GM18868 (cell line): ENCODE measurements around the gene C4orf33.
"Not testable (repeated sequence)": the region's sequence is repeated elsewhere in the genome, so short reads cannot be mapped to it uniquely, and the experiment has no call there.

Source experiments
- ATAC-seq: cut with Tn5 transposase; IDR thresholded peaks from one replicate; pipeline ENCODE4 v1.9.1; 2021; ENCODE audit warnings: mild to moderate bottlenecking, moderate library complexity; ENCODE audit not compliant: unreplicated experiment

The C4orf33 gene

GRCh38 chr4:129126614-129127013 lies 30.7 kb downstream of the C4orf33 start:
- not testable (repeated sequence) for ATAC-seq

- ATAC-seq, result no peak
Measured at GRCh38 chr4:129129143-129129542, 33.2 kb downstream of the C4orf33 start.

- ATAC-seq, result no peak
Measured at GRCh38 chr4:129131343-129131742, 35.4 kb downstream of the C4orf33 start.

- ATAC-seq, result no peak
Measured at GRCh38 chr4:129136433-129136832, 40.5 kb downstream of the C4orf33 start.

- no peak for ATAC-seq
Measured at GRCh38 chr4:129138810-129139496, 43.0 kb downstream of the C4orf33 start.

GRCh38 chr4:129140521-129140920 lies 44.6 kb downstream of the C4orf33 start:
- ATAC-seq, result no peak

- no peak for ATAC-seq
Measured at GRCh38 chr4:129143359-129143758, 47.4 kb downstream of the C4orf33 start.

- ATAC-seq, result no peak
Measured at GRCh38 chr4:129144755-129145206, 48.8 kb downstream of the C4orf33 start.

- ATAC-seq, result no peak
Measured at GRCh38 chr4:129145222-129145730, 49.3 kb downstream of the C4orf33 start.

GRCh38 chr4:129146639-129147038 lies 50.7 kb downstream of the C4orf33 start:
- ATAC-seq, result no peak

- no peak for ATAC-seq
Measured at GRCh38 chr4:129148892-129149291, 52.9 kb downstream of the C4orf33 start.

GRCh38 chr4:129149906-129150305 lies 54.0 kb downstream of the C4orf33 start:
- no peak for ATAC-seq

GRCh38 chr4:129152350-129152749 lies 56.4 kb downstream of the C4orf33 start:
- ATAC-seq, result no peak

GRCh38 chr4:129153700-129154099 lies 57.7 kb downstream of the C4orf33 start:
- no peak for ATAC-seq

- ATAC-seq, result no peak
Measured at GRCh38 chr4:129162450-129162849, 66.5 kb downstream of the C4orf33 start.

- ATAC-seq, result no peak
Measured at GRCh38 chr4:129163427-129163826, 67.5 kb downstream of the C4orf33 start.

GRCh38 chr4:129164243-129164642 lies 68.3 kb downstream of the C4orf33 start:
- no peak for ATAC-seq
